ENCODE results near the gene TBCD. TPM values are rescaled to one million over a fixed set of nuclear protein-coding genes. Genes with fewer than 3 reads are reported as not detected.
"Not testable (repeated sequence)": the region's sequence is repeated elsewhere in the genome, so short reads cannot be mapped to it uniquely, and the experiment has no call there.

Gene TBCD
- total RNA-seq, 3 donors from 2014 or later, result 45.4 to 65.9 (median 53.3) TPM

DNA sequence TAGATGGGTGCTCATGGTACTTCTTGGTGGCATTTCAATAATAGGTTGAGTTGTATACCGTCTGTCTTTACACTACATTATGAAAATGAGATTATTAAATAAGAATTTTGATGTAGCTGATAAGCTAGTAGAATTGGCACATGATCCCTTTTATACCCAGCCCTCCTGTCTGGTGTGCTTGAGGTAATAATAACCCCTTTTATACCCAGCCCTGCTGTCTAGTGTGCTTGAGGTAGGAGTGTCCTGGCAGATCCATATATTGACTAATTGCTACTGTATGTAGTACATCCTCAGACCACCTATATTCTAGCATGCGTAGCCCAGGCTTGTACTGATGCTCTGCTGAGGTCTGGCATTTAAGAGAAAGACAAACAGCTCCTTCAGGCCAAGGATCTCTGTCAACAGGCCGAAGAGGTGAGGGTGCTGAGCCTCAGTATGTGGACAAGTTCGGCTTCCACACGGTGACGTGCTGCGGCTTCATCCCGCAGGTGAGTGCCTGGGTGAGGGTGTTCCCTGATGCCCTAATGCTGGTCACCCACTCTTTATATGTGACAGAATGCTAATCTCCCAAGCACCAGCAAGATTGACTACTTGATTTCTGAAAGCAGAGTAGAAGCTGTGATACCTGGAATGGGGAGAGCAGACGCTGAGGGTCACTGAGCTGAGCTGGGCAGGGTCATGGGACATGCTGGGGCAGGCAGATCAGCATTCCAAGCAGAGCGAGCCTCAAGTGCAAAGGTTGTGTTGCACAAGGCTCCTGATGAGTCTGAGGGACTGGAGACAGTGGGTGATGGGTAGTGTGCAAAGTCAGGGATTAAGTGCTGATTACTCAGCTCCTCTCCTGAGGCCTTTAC, 10.7 kb upstream of the TBCD start:
- intact Hi-C loops (cut with DNase I; ENCODE audit: low total_unique reads), result loop anchor here (5.0 kb wide), 1 partner anchor 819 kb away; no protein-coding TSS in a partner anchor
- no peaks in the 10 kb centered on the region for H3K27me3 ChIP-seq
- DNase-seq (ENCODE audit: low spot score in 2 of 2), result no peak
- H3K4me1 ChIP-seq, result peaks cover 0 to 7% of the 10 kb centered on the region in 2 donors
- TF ChIP-seq POLR2A (IDR thresholded peaks at IDR 0.05), result no peak
- no peak for TF ChIP-seq POLR2AphosphoS5 (IDR thresholded peaks at IDR 0.05)
- TF ChIP-seq, protein P1, sequence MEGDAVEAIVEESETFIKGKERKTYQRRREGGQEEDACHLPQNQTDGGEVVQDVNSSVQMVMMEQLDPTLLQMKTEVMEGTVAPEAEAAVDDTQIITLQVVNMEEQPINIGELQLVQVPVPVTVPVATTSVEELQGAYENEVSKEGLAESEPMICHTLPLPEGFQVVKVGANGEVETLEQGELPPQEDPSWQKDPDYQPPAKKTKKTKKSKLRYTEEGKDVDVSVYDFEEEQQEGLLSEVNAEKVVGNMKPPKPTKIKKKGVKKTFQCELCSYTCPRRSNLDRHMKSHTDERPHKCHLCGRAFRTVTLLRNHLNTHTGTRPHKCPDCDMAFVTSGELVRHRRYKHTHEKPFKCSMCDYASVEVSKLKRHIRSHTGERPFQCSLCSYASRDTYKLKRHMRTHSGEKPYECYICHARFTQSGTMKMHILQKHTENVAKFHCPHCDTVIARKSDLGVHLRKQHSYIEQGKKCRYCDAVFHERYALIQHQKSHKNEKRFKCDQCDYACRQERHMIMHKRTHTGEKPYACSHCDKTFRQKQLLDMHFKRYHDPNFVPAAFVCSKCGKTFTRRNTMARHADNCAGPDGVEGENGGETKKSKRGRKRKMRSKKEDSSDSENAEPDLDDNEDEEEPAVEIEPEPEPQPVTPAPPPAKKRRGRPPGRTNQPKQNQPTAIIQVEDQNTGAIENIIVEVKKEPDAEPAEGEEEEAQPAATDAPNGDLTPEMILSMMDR (IDR thresholded peaks at IDR 0.05), result no peak
- no peak overlapping the region for H3K4me3 ChIP-seq
- peaks cover 0 to 5% of the 10 kb centered on the region in 2 donors for H3K9me3 ChIP-seq
- H3K36me3 ChIP-seq, result no peaks in the 10 kb centered on the region
- no peak overlapping the region for H3K27ac ChIP-seq

DNA sequence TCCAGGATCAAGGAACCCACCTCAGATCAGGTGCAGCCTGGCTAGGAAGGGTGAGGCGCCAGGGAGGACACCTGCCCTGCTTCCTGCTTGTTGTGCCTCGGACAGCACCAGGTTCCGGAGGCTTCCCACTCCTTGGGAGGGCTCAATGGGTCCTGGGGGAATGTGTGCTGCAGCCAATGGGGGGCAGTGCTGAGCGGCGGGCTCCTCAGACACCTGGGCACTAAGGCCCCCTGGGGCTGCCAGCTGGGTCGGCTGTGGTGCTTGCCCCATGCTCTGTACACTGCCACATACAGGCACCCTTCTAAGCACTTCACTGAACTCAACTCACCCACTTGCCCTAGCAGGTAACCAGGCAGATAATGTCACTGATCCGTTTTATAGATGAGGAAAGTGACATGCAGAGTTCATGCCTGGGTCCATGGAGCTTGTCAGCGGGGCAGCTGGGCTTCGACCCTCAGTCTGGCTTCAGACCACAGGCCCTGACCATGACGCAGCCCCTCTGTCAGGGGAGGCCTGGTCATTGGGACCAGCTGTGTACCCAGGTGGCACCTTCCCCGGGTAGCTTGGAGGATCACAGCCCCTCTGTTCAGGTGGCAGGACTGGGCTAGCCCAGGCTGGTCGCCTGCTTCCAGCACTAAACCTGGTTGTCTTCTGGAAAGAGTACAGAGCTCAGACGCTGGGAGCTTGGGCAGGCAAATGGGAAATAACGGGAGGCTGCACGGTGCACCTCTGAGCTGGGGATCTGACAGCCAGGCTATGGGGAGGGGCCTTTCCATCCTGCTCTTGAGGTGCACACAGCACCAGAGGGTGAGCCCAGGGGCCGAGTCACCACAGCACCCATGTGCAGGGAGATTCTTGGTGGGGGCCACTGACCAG, 8.3 kb upstream of the TBCD start:
- Histone ChIP-seq H3K9me3 (peaks cover 0 to 10% of the 10 kb centered on the region in 2 donors), H3K27me3 (no peaks in the 10 kb centered on the region), H3K36me3 (no peaks in the 10 kb centered on the region), H3K4me3 (no peak overlapping the region), H3K27ac (no peak overlapping the region), H3K4me1 (no peaks in the 10 kb centered on the region)
- TF ChIP-seq, protein P1 (IDR thresholded peaks at IDR 0.05), result no peak
- TF ChIP-seq POLR2A (IDR thresholded peaks at IDR 0.05), result no peak
- no peak for TF ChIP-seq POLR2AphosphoS5 (IDR thresholded peaks at IDR 0.05)
- intact Hi-C loops (cut with DNase I; ENCODE audit: low total_unique reads), result loop anchor here (5.0 kb wide), 1 partner anchor 821 kb away; no protein-coding TSS in a partner anchor
- DNase-seq (ENCODE audit: low spot score in 2 of 2), result no peak

DNA sequence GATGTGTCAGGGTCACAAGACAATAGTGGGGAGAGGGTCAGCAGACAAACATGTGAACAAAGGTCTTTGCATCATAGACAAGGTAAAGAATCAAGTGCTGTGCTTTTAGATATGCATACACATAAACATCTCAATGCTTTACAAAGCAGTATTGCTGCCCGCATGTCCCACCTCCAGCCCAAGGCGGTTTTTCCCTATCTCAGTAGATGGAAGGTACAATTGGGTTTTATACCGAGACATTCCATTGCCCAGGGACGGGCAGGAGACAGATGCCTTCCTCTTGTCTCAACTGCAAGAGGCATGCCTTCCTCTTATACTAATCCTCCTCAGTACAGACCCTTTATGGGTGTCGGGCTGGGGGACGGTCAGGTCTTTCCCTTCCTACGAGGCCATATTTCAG, 7.1 kb upstream of the TBCD start:
- H3K36me3 ChIP-seq; H3K27ac ChIP-seq; H3K9me3 ChIP-seq; H3K4me1 ChIP-seq; H3K27me3 ChIP-seq; H3K4me3 ChIP-seq; DNase-seq (ENCODE audit: low spot score in 2 of 2): not testable (repeated sequence)
- intact Hi-C loops (cut with DNase I; ENCODE audit: low total_unique reads), result loop anchor here (5.0 kb wide), 1 partner anchor 822 kb away; no protein-coding TSS in a partner anchor

DNA sequence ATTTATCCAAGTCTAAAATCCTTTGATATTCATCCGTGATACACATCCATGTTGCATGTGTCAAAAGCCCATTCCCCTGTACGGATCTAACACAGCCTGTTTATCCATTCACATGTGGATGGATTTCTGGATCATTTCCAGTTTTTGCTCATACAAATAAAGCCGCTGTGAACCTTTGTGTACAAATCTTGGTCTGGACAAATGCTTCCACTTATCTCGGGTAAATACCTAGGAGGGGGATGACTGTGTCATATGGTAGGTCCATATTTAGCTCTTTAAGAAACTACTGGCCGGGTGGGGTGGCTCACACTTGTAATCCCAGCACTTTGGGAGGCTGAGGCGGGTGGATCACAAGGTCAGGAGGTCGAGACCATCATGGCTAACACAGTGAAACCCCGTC, 6.3 kb upstream of the TBCD start:
- DNase-seq (ENCODE audit: low spot score in 2 of 2), result no peak
- Histone ChIP-seq H3K36me3 (no peaks in the 10 kb centered on the region), H3K9me3 (peaks cover 0 to 10% of the 10 kb centered on the region in 2 donors), H3K27ac (no peak overlapping the region), H3K27me3 (no peaks in the 10 kb centered on the region), H3K4me3 (no peak overlapping the region), H3K4me1 (no peaks in the 10 kb centered on the region)
- TF ChIP-seq POLR2A (IDR thresholded peaks at IDR 0.05) (no peak), POLR2AphosphoS5 (IDR thresholded peaks at IDR 0.05) (no peak)
- TF ChIP-seq, protein P1 (IDR thresholded peaks at IDR 0.05), result no peak
- intact Hi-C loops (cut with DNase I; ENCODE audit: low total_unique reads), result no loop called here

GRCh38 chr17:82748756-82749155, 3.1 kb upstream of the TBCD start:
- no peaks in the 10 kb centered on the region for H3K36me3 ChIP-seq
- H3K27me3 ChIP-seq, result no peaks in the 10 kb centered on the region
- intact Hi-C loops (cut with DNase I; ENCODE audit: low total_unique reads), result no loop called here
- H3K4me3 ChIP-seq, result no peak overlapping the region
- H3K4me1 ChIP-seq, result peaks cover 2 to 6% of the 10 kb centered on the region in 2 donors
- H3K27ac ChIP-seq, result no peak overlapping the region
- no peak for DNase-seq (ENCODE audit: low spot score in 2 of 2)
- TF ChIP-seq, protein P1 (IDR thresholded peaks at IDR 0.05), result no peak
- TF ChIP-seq POLR2A (IDR thresholded peaks at IDR 0.05), result no peak
- TF ChIP-seq POLR2AphosphoS5 (IDR thresholded peaks at IDR 0.05), result no peak
- H3K9me3 ChIP-seq, result peaks cover 0 to 10% of the 10 kb centered on the region in 2 donors

Measured in breast epithelium (tissue), 4 donors.